Measurements from ENCODE around the gene NR6A1. TPM values are rescaled to one million over a fixed set of nuclear protein-coding genes. Genes with fewer than 3 reads are reported as not detected.
A peak's percentile ranks its signal among the peaks of the same experiment; 100 is the strongest.

The NR6A1 gene
- total and polyA plus RNA-seq, 2 of the 13 experiments (the other 11 are each of a cell fraction or from before 2014, with no cell fraction given), result 28.1 to 31.5 TPM

DNA sequence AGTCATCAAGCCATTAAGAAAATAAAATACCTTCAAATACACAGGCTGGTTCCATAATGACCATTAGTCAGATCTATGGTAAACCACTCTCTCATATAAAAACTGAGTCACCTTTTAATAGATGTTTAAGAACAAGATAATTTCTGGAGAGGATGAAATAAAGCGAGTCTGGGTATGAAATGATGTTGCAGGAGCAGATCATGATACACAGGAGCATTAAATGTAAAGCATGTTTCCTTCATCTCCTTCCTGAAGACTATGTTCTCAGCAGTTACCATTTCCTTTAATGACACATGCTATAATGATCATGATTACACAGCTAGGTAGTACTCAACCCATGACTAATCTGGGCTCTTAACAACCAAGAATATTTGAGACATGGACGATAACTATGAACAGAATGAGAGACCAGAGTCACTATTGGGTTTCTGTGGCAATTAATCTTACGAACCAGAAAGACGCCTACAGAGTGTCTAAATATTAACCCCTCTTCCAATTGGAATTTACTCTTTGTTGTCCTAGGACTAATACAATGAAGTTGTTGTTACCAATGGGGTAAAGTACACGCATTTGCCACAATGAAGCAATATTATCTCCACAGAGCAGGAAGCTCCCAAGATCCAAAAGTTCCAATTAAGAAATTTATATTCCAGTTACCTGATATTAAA, 105.6 kb downstream of the NR6A1 start (continued):
- no peak for TF ChIP-seq NR2F2 (IDR thresholded peaks at IDR 0.05; ENCODE audit: borderline replicate concordance, low read depth)
- no peak for TF ChIP-seq HIVEP1 (CRISPR knock-in tag; IDR thresholded peaks at IDR 0.05)
- TF ChIP-seq ZSCAN30 (CRISPR knock-in tag; IDR thresholded peaks at IDR 0.05), result 0 out of 2 replicates have a peak, but pooled peaks have one; percentile 50
- TF ChIP-seq, protein P1, sequence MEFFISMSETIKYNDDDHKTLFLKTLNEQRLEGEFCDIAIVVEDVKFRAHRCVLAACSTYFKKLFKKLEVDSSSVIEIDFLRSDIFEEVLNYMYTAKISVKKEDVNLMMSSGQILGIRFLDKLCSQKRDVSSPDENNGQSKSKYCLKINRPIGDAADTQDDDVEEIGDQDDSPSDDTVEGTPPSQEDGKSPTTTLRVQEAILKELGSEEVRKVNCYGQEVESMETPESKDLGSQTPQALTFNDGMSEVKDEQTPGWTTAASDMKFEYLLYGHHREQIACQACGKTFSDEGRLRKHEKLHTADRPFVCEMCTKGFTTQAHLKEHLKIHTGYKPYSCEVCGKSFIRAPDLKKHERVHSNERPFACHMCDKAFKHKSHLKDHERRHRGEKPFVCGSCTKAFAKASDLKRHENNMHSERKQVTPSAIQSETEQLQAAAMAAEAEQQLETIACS (CRISPR knock-in tag; IDR thresholded peaks at IDR 0.05), result no peak
- no peak for TF ChIP-seq NRL (CRISPR knock-in tag; IDR thresholded peaks at IDR 0.05; ENCODE audit: borderline replicate concordance)
- no peak for TF ChIP-seq JUND (CRISPR knock-in tag; IDR thresholded peaks at IDR 0.05)
- no peak for TF ChIP-seq ZNF564 (CRISPR knock-in tag; IDR thresholded peaks at IDR 0.05)
- 0 out of 4 replicates have a peak, but pooled peaks of 1 of the 2 experiments have one; percentile 15 for TF ChIP-seq POLR2A (IDR thresholded peaks at IDR 0.05; ENCODE audit: insufficient read depth in 1 of 2, low read depth in 2 of 2, low read length in 2 of 2)
- TF ChIP-seq ZNF572 (CRISPR knock-in tag; IDR thresholded peaks at IDR 0.05), result no peak
- no peak for TF ChIP-seq SIX1 (CRISPR knock-in tag; IDR thresholded peaks at IDR 0.05; ENCODE audit: borderline replicate concordance)
- TF ChIP-seq ZBTB3 (CRISPR knock-in tag; IDR thresholded peaks at IDR 0.05; ENCODE audit: borderline replicate concordance, low read depth), result no peak
- no peak for TF ChIP-seq E2F5 (CRISPR knock-in tag; conservative IDR thresholded peaks at IDR 0.05)
- TF ChIP-seq ZNF292 (CRISPR knock-in tag; IDR thresholded peaks at IDR 0.05; ENCODE audit: borderline replicate concordance, low read depth), result no peak
- TF ChIP-seq ZNF232 (CRISPR knock-in tag; IDR thresholded peaks at IDR 0.05; ENCODE audit: borderline replicate concordance), result no peak
- no peak for TF ChIP-seq KAT7 (CRISPR knock-in tag; IDR thresholded peaks at IDR 0.05; ENCODE audit: borderline replicate concordance)
- TF ChIP-seq, protein P2, sequence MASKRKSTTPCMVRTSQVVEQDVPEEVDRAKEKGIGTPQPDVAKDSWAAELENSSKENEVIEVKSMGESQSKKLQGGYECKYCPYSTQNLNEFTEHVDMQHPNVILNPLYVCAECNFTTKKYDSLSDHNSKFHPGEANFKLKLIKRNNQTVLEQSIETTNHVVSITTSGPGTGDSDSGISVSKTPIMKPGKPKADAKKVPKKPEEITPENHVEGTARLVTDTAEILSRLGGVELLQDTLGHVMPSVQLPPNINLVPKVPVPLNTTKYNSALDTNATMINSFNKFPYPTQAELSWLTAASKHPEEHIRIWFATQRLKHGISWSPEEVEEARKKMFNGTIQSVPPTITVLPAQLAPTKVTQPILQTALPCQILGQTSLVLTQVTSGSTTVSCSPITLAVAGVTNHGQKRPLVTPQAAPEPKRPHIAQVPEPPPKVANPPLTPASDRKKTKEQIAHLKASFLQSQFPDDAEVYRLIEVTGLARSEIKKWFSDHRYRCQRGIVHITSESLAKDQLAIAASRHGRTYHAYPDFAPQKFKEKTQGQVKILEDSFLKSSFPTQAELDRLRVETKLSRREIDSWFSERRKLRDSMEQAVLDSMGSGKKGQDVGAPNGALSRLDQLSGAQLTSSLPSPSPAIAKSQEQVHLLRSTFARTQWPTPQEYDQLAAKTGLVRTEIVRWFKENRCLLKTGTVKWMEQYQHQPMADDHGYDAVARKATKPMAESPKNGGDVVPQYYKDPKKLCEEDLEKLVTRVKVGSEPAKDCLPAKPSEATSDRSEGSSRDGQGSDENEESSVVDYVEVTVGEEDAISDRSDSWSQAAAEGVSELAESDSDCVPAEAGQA (IDR thresholded peaks at IDR 0.05; ENCODE audit: low read depth), result no peak
- TF ChIP-seq, protein P2 (CRISPR knock-in tag; IDR thresholded peaks at IDR 0.05; ENCODE audit: borderline replicate concordance), result no peak
- TF ChIP-seq ZNF513 (CRISPR knock-in tag; conservative IDR thresholded peaks at IDR 0.05), result no peak
- TF ChIP-seq REPIN1 (CRISPR knock-in tag; IDR thresholded peaks at IDR 0.05; ENCODE audit: borderline replicate concordance, low read depth), result 0 out of 2 replicates have a peak, but pooled peaks have one; percentile 18
- TF ChIP-seq ZFP36L2 (CRISPR knock-in tag; IDR thresholded peaks at IDR 0.05), result no peak
- TF ChIP-seq ZNF644 (CRISPR knock-in tag; IDR thresholded peaks at IDR 0.05; ENCODE audit: low read depth), result peak; percentile 49; the same call in 1 of the 2 replicates
- no peak for TF ChIP-seq MXI1 (IDR thresholded peaks at IDR 0.05; ENCODE audit: borderline replicate concordance, low read depth, low read length)
